CD14-positive monocyte (primary cell): ENCODE measurements around the gene BORCS5. TPM values are rescaled to one million over a fixed set of nuclear protein-coding genes. Genes with fewer than 3 reads are reported as not detected.

Source experiments
- DNase-seq, 3 donors: peaks; one replicate each; pipeline ENCODE4 v3.0.0-alpha.2; 2011 to 2022
- H2AFZ ChIP-seq: 2 replicates; pipeline ENCODE4 v1.6.0; 2012; ENCODE audit warnings: mild to moderate bottlenecking, low read depth, low read length, inconsistent platforms; ENCODE audit not compliant: insufficient read depth, poor library complexity, severe bottlenecking
- H3K27ac ChIP-seq, 2 donors: 1 replicate in 1 of 2; 2 replicates in 1 of 2; pipeline ENCODE4 v1.5.1; 2012 to 2013; ENCODE audit warnings: low read length in 2 of 2, control low read depth in 1 of 2, inconsistent platforms in 1 of 2, low read depth in 1 of 2, mild to moderate bottlenecking in 1 of 2
- H3K27me3 ChIP-seq, 2 donors: one replicate each; pipeline versions ENCODE4 v1.6.0 to v1.6.1; 2011 to 2013; ENCODE audit warnings: low read length in 2 of 2; ENCODE audit not compliant: control insufficient read depth in 2 of 2, insufficient read depth in 2 of 2
- H3K36me3 ChIP-seq, 2 donors: replicated peaks in 1 of 2; 1 replicate in 1 of 2; 2 replicates in 1 of 2; pipeline versions ENCODE4 v1.5.1 to v1.6.1; 2012 to 2013; ENCODE audit warnings: low read length in 2 of 2, control low read depth in 1 of 2, inconsistent platforms in 1 of 2, mild to moderate bottlenecking in 1 of 2; ENCODE audit not compliant: insufficient read depth in 2 of 2, control insufficient read depth in 1 of 2
- H3K4me1 ChIP-seq, 2 donors: 1 replicate in 1 of 2; 2 replicates in 1 of 2; pipeline versions ENCODE4 v1.5.1 to v1.6.1; 2012 to 2013; ENCODE audit warnings: low read length in 2 of 2, control low read depth in 1 of 2, inconsistent platforms in 1 of 2, mild to moderate bottlenecking in 1 of 2, moderate library complexity in 1 of 2; ENCODE audit not compliant: insufficient read depth in 2 of 2, control insufficient read depth in 1 of 2
- H3K4me2 ChIP-seq: replicated peaks from 2 replicates; pipeline ENCODE3; 2012; ENCODE audit warnings: low read length, moderate library complexity, mild to moderate bottlenecking; ENCODE audit not compliant: poor library complexity, severe bottlenecking; ENCODE audit errors: extremely low read depth
- H3K4me3 ChIP-seq, 3 experiments: fragments of 200-600 bp in 1 of 3; sonication (generic) in 1 of 3; replicated peaks in 1 of 3; 1 replicate in 2 of 3; 2 replicates in 1 of 3; pipeline ENCODE4 v1.5.1; 2011 to 2013; ENCODE audit warnings: low read length in 3 of 3, mild to moderate bottlenecking in 3 of 3, control low read depth in 2 of 3, low read depth in 2 of 3, inconsistent platforms in 1 of 3, moderate library complexity in 1 of 3
- H3K79me2 ChIP-seq: 2 replicates; pipeline ENCODE4 v1.6.0; 2012; ENCODE audit warnings: mild to moderate bottlenecking, control low read depth, inconsistent platforms, low read length, moderate library complexity; ENCODE audit not compliant: insufficient read depth
- H3K9ac ChIP-seq: 2 replicates; pipeline ENCODE4 v1.6.0; 2017; ENCODE audit warnings: low read length, mild to moderate bottlenecking; ENCODE audit not compliant: insufficient read depth, poor library complexity, severe bottlenecking
- H3K9me3 ChIP-seq, 2 donors: replicated peaks in 1 of 2; 1 replicate in 1 of 2; 2 replicates in 1 of 2; pipeline versions ENCODE4 v1.5.1 to v1.6.1; 2012 to 2013; ENCODE audit warnings: low read length in 2 of 2, control low read depth in 1 of 2; ENCODE audit not compliant: control insufficient read depth in 1 of 2, insufficient read depth in 1 of 2
- H4K20me1 ChIP-seq: 2 replicates; pipeline ENCODE4 v1.6.0; 2012; ENCODE audit warnings: mild to moderate bottlenecking, low read length, control low read depth, moderate library complexity; ENCODE audit not compliant: insufficient read depth
- H3K27ac Mint-ChIP-seq, 7 donors: one replicate each; pipeline ENCODE4 v1.8.0; 2020; ENCODE audit warnings: mild to moderate bottlenecking in 7 of 7, mixed read lengths in 7 of 7, moderate library complexity in 6 of 7, inconsistent platforms in 2 of 7
- H3K27me3 Mint-ChIP-seq, 3 donors: one replicate each; pipeline ENCODE4 v1.8.0; 2021 to 2022; ENCODE audit warnings: low read depth in 3 of 3, mild to moderate bottlenecking in 3 of 3, mixed read lengths in 3 of 3, moderate library complexity in 3 of 3, inconsistent platforms in 1 of 3
- H3K36me3 Mint-ChIP-seq, 2 donors: one replicate each; pipeline ENCODE4 v1.8.0; 2020; ENCODE audit warnings: mixed read lengths in 2 of 2, inconsistent platforms in 1 of 2, mild to moderate bottlenecking in 1 of 2
- H3K4me1 Mint-ChIP-seq: one replicate; pipeline ENCODE4 v1.8.0; 2020; ENCODE audit warnings: mild to moderate bottlenecking, mixed read lengths
- H3K4me3 Mint-ChIP-seq, 2 donors: one replicate each; pipeline ENCODE4 v1.8.0; 2020; ENCODE audit warnings: mild to moderate bottlenecking in 2 of 2, mixed read lengths in 2 of 2, moderate library complexity in 1 of 2
- H3K9me3 Mint-ChIP-seq, 7 donors: one replicate each; pipeline ENCODE4 v1.8.0; 2020 to 2022; ENCODE audit warnings: mixed read lengths in 7 of 7, mild to moderate bottlenecking in 6 of 7, moderate library complexity in 6 of 7, inconsistent platforms in 2 of 7
- CTCF ChIP-seq: fragments of 200-600 bp; IDR thresholded peaks from one replicate; pipeline ENCODE4 v1.8.0; 2022; ENCODE audit warnings: antibody characterized with exemption, mild to moderate bottlenecking
- WGBS: methylation state at CpG from one replicate; pipeline ENCODE4 v1.1.5; 2013; ENCODE audit warnings: missing lambda C conversion rate; ENCODE audit not compliant: insufficient coverage; 5-methylcytosine and 5-hydroxymethylcytosine counted together
- intact Hi-C, 2 donors: fragments of 100-400 bp; cut with micrococcal nuclease; formaldehyde crosslinking; loops; one replicate each; pipeline versions ENCODE4 v1.15.0 to v1.15.1; 2023
- polyA plus RNA-seq, 3 donors: library from polyadenylated mRNA; depleted of rRNA in 1 of 3; unstranded in 2 of 3; stranded (reverse) in 1 of 3; fragments of 300-500 nt in 2 of 3; fragments of >200 nt in 1 of 3; fragmentation: Illumina TruSeq in 2 of 3; gene quantifications; 1 replicate in 2 of 3; 2 replicates in 1 of 3; pipeline ENCODE4 v1.2.3, GENCODE V29; 2012 to 2021

Gene BORCS5
- polyA plus RNA-seq, 3 donors, result 8.5 to 15.1 (median 9.6) TPM

GRCh38 chr12:12428047-12428446 is 71.2 kb downstream of the BORCS5 start:
- Histone ChIP-seq H2AFZ (no peak overlapping the region), H3K9me3 (peaks cover 8 to 16% of the 10 kb centered on the region in 2 donors), H3K9ac (no peak overlapping the region), H3K79me2 (no peaks in the 10 kb centered on the region), H3K36me3 (no peaks in the 10 kb centered on the region), H4K20me1 (no peaks in the 10 kb centered on the region), H3K4me2 (no peak overlapping the region), H3K27me3 (no peaks in the 10 kb centered on the region), H3K27ac (no peak overlapping the region), H3K4me3 (no peak overlapping the region), H3K4me1 (no peaks in the 10 kb centered on the region)
- Mint-ChIP-seq H3K4me3 (no peak overlapping the region), H3K4me1 (no peaks in the 10 kb centered on the region), H3K27ac (no peak overlapping the region), H3K36me3 (peaks cover 12% of the 10 kb centered on the region in 2 donors), H3K27me3 (no peaks in the 10 kb centered on the region), H3K9me3 (peaks cover 10 to 20% (median 15%) of the 10 kb centered on the region in 7 donors)
- no CpG with 5 or more reads among the region's 2 CpGs for WGBS
- DNase-seq, result no peak
- TF ChIP-seq CTCF, result no peak
- intact Hi-C loops, result no loop called here

DNA sequence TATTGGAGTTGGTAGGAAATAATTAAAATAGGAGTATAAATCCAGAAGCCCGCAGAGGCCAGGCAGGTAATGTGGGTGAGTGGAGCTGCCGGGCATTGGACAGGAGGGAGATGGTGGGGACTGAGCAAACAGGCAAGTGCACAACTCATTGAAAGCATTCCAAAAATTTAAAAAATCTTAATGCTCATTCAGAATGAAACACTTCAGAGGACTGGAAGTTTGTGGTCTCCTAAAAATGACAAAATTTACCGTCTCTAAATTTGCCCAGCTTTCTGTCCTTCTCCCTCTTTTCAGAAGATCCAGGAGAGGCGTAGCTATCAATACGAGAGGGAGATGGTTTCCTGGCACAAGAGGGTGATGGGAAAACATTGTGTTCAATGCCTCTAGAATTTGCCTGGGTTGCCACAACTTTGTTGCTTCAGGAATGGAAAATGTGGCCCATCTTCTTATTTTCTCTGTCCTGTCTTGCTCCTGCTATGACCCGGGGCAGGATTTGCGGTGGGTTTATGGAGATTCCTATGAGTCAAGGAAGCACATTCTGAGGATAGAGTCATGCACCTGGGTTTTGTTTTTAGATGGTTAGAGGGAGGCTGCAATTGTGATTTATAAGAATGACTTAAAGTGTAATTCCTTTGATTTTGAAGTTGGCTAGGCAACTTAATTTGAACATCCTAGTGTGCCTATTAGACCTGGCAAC is 72.2 kb downstream of the BORCS5 start:
- Histone ChIP-seq H3K4me1 (no peaks in the 10 kb centered on the region), H3K27ac (no peak overlapping the region), H4K20me1 (no peaks in the 10 kb centered on the region), H2AFZ (no peak overlapping the region), H3K27me3 (no peaks in the 10 kb centered on the region), H3K9me3 (peaks cover 0 to 6% of the 10 kb centered on the region in 2 donors), H3K4me3 (no peak overlapping the region), H3K9ac (no peak overlapping the region), H3K4me2 (no peak overlapping the region), H3K36me3 (no peaks in the 10 kb centered on the region), H3K79me2 (no peaks in the 10 kb centered on the region)
- H3K4me1 Mint-ChIP-seq, result no peaks in the 10 kb centered on the region
- peaks cover 6 to 8% of the 10 kb centered on the region in 2 donors for H3K36me3 Mint-ChIP-seq
- no peak for DNase-seq
- no peak overlapping the region for H3K4me3 Mint-ChIP-seq
- TF ChIP-seq CTCF, result no peak
- 100% methylated on average over 3 of the region's 7 CpGs for WGBS
- H3K27ac Mint-ChIP-seq, result peak overlapping the region in 1 of 7 donors; percentile 30
- intact Hi-C loops, result no loop called here
- no peaks in the 10 kb centered on the region for H3K27me3 Mint-ChIP-seq
- peaks cover 3 to 9% (median 5%) of the 10 kb centered on the region in 7 donors for H3K9me3 Mint-ChIP-seq
